SW480 (cell line): ENCODE measurements around the gene SPRR2F.
"Not testable (repeated sequence)": the region's sequence is repeated elsewhere in the genome, so short reads cannot be mapped to it uniquely, and the experiment has no call there.

ENCODE experiments used
- DNase-seq: peaks from one replicate; pipeline ENCODE4 v3.0.0-alpha.2; 2016; ENCODE audit warnings: low spot score

SPRR2F gene, protein sequence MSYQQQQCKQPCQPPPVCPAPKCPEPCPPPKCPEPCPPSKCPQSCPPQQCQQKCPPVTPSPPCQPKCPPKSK

DNA sequence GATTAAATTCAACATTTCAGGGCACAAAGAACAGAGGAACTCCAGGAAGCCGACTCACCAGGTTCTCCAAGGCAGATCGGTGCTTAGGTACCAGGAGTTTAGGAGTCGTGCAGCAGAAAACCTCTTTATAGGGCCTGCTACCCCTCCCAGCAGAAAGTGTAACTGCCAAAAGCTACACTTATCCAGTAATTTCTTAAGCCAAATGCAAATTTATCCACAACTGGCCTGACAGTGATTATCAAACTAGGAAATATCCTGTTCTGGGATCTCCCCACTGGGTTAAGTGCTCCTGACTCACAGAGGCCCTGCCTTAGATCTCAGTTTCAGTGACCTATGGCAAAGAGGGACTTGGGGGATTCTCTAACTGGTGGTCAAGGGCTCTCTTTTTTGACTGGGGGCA is at the start of gene SPRR2F:
SPRR2F (minus strand) TSS at position 101 of the 400 bp plus-strand sequence. CDS start 783 bp downstream, outside the sequence.
- DNase-seq = no peak

DNA sequence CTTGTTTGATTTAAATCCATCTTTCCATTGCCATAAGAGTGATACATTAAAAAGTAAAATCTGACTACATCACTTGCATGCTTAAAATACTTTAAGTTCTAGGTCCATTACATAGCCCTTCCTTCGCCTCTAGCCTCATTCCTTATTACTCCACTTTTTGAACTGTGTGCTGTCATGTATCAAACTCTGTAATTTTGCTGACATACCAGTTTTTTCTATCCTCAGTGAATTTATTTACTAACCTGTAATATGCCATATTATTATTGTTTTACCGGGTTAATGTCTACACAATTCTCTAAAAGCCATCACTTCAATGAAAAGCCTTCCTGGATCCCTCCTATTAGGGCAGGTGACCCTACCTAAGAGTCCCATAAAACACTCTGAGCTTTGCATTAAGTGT is 42.2 kb upstream of the SPRR2F start:
- DNase-seq = no peak

DNA sequence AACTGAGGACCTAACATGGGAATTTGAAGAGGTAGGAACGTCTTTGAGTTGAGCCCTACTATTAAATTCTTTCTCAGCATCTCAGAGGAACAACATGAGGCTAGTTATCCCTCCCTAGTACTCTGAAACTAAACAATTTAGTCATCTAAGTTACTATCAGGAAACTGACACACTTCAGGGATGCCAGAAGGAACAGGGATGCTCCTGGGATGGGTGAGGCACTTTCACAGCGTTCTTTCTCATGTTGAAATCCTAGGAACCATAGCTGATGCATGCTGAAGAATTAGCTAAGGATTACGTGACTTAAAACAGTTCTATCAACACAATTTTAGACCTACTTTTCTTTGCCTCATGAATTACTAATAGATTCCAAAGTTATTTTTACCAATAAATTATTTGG is 39.2 kb upstream of the SPRR2F start:
- DNase-seq = no peak

DNA sequence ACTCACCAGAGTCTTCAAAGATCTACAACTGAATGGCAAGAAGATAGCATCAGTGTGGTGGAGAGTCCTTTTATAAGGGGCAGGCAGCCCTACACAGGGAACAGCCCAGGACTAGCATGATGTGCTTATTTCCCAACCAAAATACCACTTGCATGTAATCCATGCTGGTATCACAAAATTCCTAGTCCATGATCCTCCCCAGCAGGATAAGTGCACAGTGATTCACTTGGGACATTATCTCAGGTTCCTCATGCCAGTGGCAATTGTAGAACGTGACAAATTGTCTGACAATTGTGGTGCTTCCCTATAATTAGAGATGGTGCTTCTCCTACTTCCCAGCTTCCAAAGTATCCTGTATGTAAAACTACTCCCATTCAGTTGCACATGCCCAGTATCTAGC is 37.5 kb upstream of the SPRR2F start, which contains the start of gene SPRR2G:
SPRR2G (minus strand) TSS at position 45 of the 400 bp plus-strand sequence. CDS start 780 bp downstream, outside the sequence.
- no peak for DNase-seq

DNA sequence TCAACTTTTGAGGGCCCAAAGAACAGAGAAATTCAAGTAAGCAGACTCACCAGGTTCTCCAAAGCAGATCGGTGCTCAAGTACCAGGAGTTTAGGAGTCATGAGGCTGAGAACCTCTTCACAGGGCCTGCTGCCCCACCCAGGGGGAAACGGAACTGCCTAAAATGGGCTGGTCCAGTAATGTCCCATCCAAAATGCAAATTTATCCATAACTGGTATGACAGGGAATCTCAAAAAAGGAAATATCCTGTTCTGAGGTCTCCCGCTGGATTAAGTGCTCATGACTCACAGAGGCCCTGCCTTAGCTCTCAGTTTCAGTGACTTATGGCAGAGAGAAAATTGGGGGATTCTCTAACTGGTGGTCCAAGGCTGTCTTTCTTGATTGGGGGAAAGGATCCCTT is 28.1 kb upstream of the SPRR2F start:
- DNase-seq = no peak

GRCh38 chr1:153140484-153140883 is 27.2 kb upstream of the SPRR2F start:
- no peak for DNase-seq

DNA sequence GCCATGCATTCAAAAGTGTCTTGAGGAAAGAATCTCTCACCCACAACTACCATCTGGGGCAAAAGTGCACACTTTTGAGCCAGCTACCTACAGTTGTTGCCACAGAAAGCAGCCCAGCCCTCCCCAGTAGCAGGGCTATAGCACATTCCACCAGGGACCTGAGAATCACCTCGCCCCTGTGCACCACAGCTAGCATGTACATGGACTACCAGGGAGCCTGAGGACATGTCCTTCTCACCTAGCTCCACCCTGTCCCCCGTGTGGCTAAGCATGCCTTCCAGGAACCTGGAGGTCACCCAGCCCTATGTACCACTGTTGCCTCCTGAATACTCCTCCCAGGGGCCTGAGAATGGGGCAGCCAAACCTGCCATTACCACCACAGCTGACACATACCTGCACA is 20.4 kb upstream of the SPRR2F start:
- no peak for DNase-seq

DNA sequence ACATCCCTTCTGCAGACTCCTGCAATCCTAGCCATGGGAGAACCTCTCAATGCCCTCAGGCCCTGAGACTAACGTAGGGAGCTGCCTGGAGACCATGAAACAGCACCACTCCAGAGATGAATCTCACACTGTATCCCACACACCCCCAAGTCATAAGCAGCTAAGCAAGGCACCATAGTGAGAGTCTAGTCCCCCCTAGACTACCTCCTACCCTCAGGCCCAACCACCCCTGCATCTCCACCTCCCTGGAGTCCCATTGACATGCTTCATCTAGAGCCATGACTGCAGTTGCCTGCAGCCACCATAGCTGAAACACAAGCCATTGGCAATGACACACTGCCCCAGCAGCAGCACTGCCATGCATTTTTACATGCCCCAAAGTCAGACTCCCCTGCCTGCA is 20.0 kb upstream of the SPRR2F start:
- no peak for DNase-seq

DNA sequence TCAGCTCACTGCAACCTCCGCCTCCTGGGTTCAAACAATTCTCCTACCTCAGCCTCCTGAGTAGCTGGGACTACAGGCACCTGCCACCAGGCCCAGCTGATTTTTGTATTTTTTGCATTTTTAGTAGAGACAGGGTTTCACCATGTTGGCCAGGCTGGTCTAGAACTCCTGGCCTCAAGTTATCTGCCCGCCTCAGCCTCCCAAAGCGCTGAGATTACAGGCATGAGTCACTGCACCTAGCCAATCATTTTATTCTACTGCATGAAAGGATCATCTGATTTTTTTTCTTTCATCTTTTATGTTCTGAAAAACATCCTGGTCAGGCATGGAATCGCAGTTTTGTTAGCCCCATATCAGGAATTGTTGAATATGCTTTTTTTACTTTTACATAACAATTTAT is 15.4 kb upstream of the SPRR2F start:
- not testable (repeated sequence) for DNase-seq

DNA sequence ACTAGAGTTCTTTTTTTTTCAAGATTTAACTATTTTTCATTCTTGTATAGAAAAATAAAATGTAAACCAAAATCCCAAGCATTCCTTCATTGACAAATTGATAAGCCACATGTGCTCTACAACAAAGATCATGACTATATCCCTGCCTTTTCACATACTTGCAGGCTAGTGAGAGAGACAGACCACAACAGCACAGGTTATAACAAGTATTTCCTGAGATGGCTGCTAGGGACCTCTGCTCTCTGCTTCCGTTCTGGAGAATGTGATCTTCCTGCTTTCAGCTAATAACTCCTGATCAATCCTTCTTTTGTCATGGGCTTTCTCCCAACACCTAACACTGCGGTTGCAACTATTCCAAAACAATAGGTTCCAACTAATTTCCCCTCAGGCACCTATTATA is 14.0 kb upstream of the SPRR2F start:
- DNase-seq = no peak

DNA sequence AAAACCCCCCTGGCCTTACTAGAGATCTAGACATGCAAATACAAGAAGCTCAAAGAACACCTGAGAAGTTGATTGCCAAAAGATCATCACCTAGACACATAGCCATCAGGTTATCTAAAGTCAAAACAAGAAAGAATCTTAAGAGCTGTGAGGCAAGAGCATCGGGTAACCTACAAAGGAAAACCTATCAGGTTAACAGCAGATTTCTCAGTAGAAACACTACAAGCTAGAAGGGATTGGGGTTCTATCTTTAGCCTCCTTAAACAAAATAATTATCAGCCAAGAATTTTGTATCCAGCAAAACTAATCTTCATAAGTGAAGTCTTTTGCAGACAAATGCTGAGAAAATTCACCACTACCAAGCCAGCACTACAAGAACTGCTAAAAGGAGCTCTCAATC is 12.2 kb upstream of the SPRR2F start:
- no peak for DNase-seq

GRCh38 chr1:153123793-153124192 is 10.5 kb upstream of the SPRR2F start:
- not testable (repeated sequence) for DNase-seq

DNA sequence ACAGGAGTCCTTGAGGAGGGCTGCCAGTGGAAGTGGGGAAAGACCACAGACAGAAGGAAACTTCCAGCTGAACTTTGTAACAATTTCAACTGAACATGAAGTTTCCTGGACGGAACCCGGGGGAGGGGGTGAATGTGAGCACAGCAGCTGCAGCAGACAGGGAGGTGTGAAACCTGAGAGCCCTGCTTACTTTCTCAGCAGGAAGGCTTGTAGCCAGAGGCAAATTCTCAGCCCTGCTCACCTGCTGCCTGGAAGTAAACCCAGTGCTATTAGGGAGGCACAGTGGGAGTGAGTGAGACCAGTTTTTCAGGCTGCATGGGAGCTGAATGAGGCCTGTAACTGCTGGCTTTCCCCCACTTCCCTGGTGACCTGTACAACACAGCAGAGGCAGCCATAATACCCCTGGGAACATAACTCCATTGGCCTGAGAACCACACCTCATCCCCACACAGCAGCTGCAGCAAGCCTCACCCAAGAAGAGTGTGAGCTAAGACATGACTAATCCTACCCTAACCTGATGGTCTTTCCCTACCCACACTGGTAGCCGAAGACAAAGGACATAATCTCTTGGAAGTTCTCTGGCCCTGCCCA is 9.6 kb upstream of the SPRR2F start:
- DNase-seq = peak; percentile 7

DNA sequence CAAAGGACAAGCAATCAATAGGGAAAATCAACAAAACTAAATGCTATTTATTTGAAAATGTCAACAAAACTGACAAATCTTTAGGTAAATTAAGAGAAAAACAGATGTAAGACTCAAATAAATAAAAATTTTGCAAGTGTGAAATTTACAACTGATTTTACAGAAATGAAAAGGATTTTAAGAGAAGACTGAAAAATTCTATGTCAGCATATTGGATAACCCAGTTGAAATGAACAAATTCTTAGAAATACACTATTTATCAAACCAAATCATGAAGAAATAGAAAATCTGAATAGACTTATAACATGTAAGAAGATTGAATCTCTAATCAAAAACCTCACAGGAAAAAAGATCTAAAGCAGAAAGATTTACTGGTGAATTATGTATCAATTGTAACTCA is 7.6 kb upstream of the SPRR2F start:
- DNase-seq = no peak

- no peak for DNase-seq
Observed at GRCh38 chr1:153119491-153119971, 6.2 kb upstream of the SPRR2F start.

GRCh38 chr1:153115264-153115663 is 1.9 kb upstream of the SPRR2F start:
- not testable (repeated sequence) for DNase-seq

GRCh38 chr1:153112454-153112853 is 862 bp downstream of the SPRR2F start:
- not testable (repeated sequence) for DNase-seq

GRCh38 chr1:153100245-153100644 is 13.1 kb downstream of the SPRR2F start:
- DNase-seq = peak; percentile 26

DNA sequence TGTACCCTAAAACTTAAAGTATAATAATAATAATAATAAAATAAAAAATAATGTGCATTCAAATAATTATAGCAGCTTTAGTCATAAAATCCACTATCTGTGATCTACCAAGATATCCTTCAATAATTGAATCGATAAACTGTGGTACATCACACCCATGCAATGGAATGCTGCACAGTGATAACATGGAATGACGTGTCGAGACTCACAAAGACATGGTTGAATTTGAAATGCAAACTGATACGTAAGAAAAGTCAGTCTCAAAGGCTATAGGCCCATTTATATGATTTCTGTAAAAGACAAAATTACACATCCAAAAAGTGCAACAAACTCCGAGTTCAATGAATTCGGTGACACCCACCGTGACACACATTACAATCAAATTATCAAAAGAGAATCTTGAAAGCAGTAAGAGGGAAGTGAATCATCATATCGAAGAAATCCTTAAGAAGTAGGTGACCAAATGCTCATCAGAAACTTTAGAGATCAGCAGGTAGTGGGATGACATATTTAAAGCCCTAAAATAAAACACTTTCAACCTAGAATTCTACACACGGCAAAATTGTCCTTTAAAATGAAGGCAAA is 13.8 kb downstream of the SPRR2F start:
- no peak for DNase-seq

GRCh38 chr1:153095764-153096163 is 17.6 kb downstream of the SPRR2F start:
- no peak for DNase-seq

GRCh38 chr1:153094426-153094825 is 18.9 kb downstream of the SPRR2F start, which contains the start of gene SPRR2E:
TSS of gene SPRR2E (minus strand) at chr1:153094526. CDS start at chr1:153093751, 775 bp downstream.
- no peak for DNase-seq

DNA sequence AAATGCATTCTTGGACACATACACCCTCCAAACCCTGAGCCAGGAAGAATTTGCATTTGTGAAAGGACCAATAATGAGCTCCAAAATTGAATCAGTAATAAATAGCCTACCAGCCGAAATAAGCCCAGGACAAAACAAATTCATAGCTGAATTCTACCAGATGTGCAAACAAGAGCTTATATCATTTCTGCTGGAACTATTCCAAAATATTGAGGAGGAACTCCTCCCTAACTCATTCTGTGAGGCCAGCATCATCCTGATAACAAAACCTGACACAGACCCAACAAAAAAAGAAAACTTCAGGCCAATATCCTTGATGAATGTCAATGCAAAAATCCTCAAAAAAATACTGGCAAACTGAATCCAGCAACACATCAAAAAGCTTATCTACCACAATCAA is 25.7 kb downstream of the SPRR2F start:
- DNase-seq = no peak

DNA sequence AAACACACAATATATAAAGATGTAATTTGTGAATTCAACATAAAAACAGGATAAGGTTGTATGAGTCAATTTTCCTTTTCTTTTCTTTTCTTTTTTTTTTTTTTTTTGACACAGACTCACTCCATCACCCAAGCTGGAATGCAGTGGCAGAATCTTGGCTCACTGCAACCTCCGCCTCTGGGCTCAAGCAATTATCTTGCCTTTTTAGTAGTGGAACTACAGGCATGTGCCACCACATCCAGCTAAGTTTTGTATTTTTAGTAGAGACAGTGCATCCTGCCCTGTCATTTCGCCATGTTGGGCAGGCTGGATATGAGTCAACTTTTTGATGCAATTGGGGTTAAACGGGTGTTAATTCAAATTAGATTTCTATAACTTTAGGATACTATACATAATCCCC is 31.6 kb downstream of the SPRR2F start:
- DNase-seq = no peak
